ENCODE results near the gene ACOX3. TPM values are rescaled to one million over a fixed set of nuclear protein-coding genes. Genes with fewer than 3 reads are reported as not detected.

Gene ACOX3
- total and polyA plus RNA-seq, 9 of the 15 experiments (the other 6 are each of a cell fraction or from before 2014, with no cell fraction given) = 0.68 to 7.3 (median 3.7) TPM

- TF ChIP-seq FOXP4 (CRISPR knock-in tag; IDR thresholded peaks at IDR 0.05; ENCODE audit: borderline replicate concordance) (no peak), ELF1 (tag; IDR thresholded peaks at IDR 0.05) (no peak), MCM5 (IDR thresholded peaks at IDR 0.05; ENCODE audit: low read depth) (no peak), SMC3 (conservative IDR thresholded peaks at IDR 0.05; ENCODE audit: insufficient read depth, low read depth, low read length) (no peak), NFIC (IDR thresholded peaks at IDR 0.05) (no peak), ZNF583 (CRISPR knock-in tag; IDR thresholded peaks at IDR 0.05) (0 out of 2 replicates have a peak, but pooled peaks have one; percentile 61), SMAD3 (CRISPR knock-in tag; conservative IDR thresholded peaks at IDR 0.05) (peak; percentile 39; the same call in 1 of the 2 replicates), KAT7 (CRISPR knock-in tag; IDR thresholded peaks at IDR 0.05; ENCODE audit: borderline replicate concordance) (no peak), AFF1 (IDR thresholded peaks at IDR 0.05; ENCODE audit: low read depth in 1 of 2, partially characterized antibody in 2 of 2) (peak; percentile 64 to 94), ZNF609 (CRISPR knock-in tag; IDR thresholded peaks at IDR 0.05; ENCODE audit: borderline replicate concordance) (no peak), NEUROD1 (IDR thresholded peaks at IDR 0.05; ENCODE audit: borderline replicate concordance, low read depth, low read length, partially characterized antibody) (no peak), SMARCA5 (IDR thresholded peaks at IDR 0.05) (no peak), ZNF778 (CRISPR knock-in tag; IDR thresholded peaks at IDR 0.05) (no peak), ZNF586 (CRISPR knock-in tag; conservative IDR thresholded peaks at IDR 0.05) (no peak), ZC3H8 (IDR thresholded peaks at IDR 0.05) (no peak)
- TF ChIP-seq, protein P1, sequence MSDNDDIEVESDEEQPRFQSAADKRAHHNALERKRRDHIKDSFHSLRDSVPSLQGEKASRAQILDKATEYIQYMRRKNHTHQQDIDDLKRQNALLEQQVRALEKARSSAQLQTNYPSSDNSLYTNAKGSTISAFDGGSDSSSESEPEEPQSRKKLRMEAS (CRISPR knock-in tag; IDR thresholded peaks at IDR 0.05) = peak; percentile 54; the same call in 1 of the 2 replicates
These were observed 38.5 kb upstream of the ACOX3 start (continued) for GRCh38 chr4:8478801-8479744.

All from K562 (cell line).